TTC549 (cell line): ENCODE measurements around the gene CLDN24.
"Not testable (repeated sequence)": the region's sequence is repeated elsewhere in the genome, so short reads cannot be mapped to it uniquely, and the experiment has no call there.

Experiments
- FAIRE-seq: peaks from 2 replicates; lab custom pipeline; 2012; peaks lifted over from hg19 to GRCh38; lab: Jason Lieb, UNC

CLDN24 gene

GRCh38 chr4:183347146-183347545, 24.9 kb upstream of the CLDN24 start:
- no peak for FAIRE-seq

GRCh38 chr4:183345261-183345660, 23.0 kb upstream of the CLDN24 start:
- no peak for FAIRE-seq

- FAIRE-seq, result no peak
Measured at GRCh38 chr4:183344523-183345255, 22.5 kb upstream of the CLDN24 start.

GRCh38 chr4:183343730-183344129, 21.5 kb upstream of the CLDN24 start:
- no peak for FAIRE-seq

GRCh38 chr4:183342541-183343533, 20.6 kb upstream of the CLDN24 start:
- FAIRE-seq, result no peak

GRCh38 chr4:183337833-183338232, 15.6 kb upstream of the CLDN24 start:
- FAIRE-seq, result no peak

GRCh38 chr4:183337349-183337748, 15.1 kb upstream of the CLDN24 start:
- no peak for FAIRE-seq

GRCh38 chr4:183335369-183335940, 13.2 kb upstream of the CLDN24 start:
- no peak for FAIRE-seq

GRCh38 chr4:183333983-183334382, 11.8 kb upstream of the CLDN24 start:
- FAIRE-seq, result no peak

- FAIRE-seq, result no peak
Measured at GRCh38 chr4:183333202-183333601, 11.0 kb upstream of the CLDN24 start.

- no peak for FAIRE-seq
Measured at GRCh38 chr4:183332447-183332846, 10.2 kb upstream of the CLDN24 start.

GRCh38 chr4:183330841-183331240, 8.6 kb upstream of the CLDN24 start:
- FAIRE-seq, result no peak

GRCh38 chr4:183329954-183330742, 7.9 kb upstream of the CLDN24 start:
- no peak for FAIRE-seq

- no peak for FAIRE-seq
Measured at GRCh38 chr4:183329244-183329643, 7.0 kb upstream of the CLDN24 start.

- FAIRE-seq, result no peak
Measured at GRCh38 chr4:183328832-183329231, 6.6 kb upstream of the CLDN24 start.

GRCh38 chr4:183327827-183328226, 5.6 kb upstream of the CLDN24 start:
- FAIRE-seq, result no peak

- FAIRE-seq, result no peak
Measured at GRCh38 chr4:183326853-183327252, 4.6 kb upstream of the CLDN24 start.

GRCh38 chr4:183326387-183326786, 4.2 kb upstream of the CLDN24 start:
- not testable (repeated sequence) for FAIRE-seq

- FAIRE-seq, result no peak
Measured at GRCh38 chr4:183324619-183325018, 2.4 kb upstream of the CLDN24 start.

GRCh38 chr4:183324056-183324455, 1.8 kb upstream of the CLDN24 start:
- FAIRE-seq, result not testable (repeated sequence)

- no peak for FAIRE-seq
Measured at GRCh38 chr4:183323295-183323694, 1.1 kb upstream of the CLDN24 start.

- FAIRE-seq, result no peak
Measured at GRCh38 chr4:183321516-183321915, 710 bp downstream of the CLDN24 start.
